A673 (cell line): Measurements from ENCODE around the gene NACC2. TPM values are rescaled to one million over a fixed set of nuclear protein-coding genes. Genes with fewer than 3 reads are reported as not detected.

Experiments
- BruUV-seq: library from RNA; stranded (reverse); fragments of 400-500 nt; replicated peaks from 2 replicates; lab custom pipeline; 2021; lab: Mats Ljungman, UMichigan
- CTCF ChIA-PET: fragments of 300-600 bp; sonication (Branson Sonifier 250); formaldehyde crosslinking; loops from one replicate; lab custom pipeline; 2022; ENCODE audit warnings: antibody characterized with exemption; lab: Charles Lee
- POLR2A ChIA-PET: fragments of 300-600 bp; sonication (Branson Sonifier 250); formaldehyde crosslinking; loops from one replicate; lab custom pipeline; 2022; ENCODE audit warnings: antibody characterized with exemption; ENCODE audit not compliant: low non-redundant PET; lab: Charles Lee
- DNase-seq: peaks from one replicate; pipeline ENCODE4 v3.0.0-alpha.2; 2015; ENCODE audit warnings: low spot score
- H3K27ac ChIP-seq: fragments of 200-600 bp; sonication (generic); 2 replicates; pipeline ENCODE4 v1.5.1; 2016; ENCODE audit warnings: mixed run types, low read depth, mild to moderate bottlenecking, mixed read lengths, antibody characterized with exemption, low read length; ENCODE audit not compliant: poor library complexity, severe bottlenecking
- H3K27me3 ChIP-seq: fragments of 200-600 bp; sonication (generic); replicated peaks from 2 replicates; pipeline ENCODE4 v1.6.1; 2017; ENCODE audit warnings: mixed run types, low read depth, mild to moderate bottlenecking, mixed read lengths, antibody characterized with exemption, low read length; ENCODE audit not compliant: insufficient read depth, poor library complexity
- H3K36me3 ChIP-seq: fragments of 200-600 bp; sonication (generic); 2 replicates; pipeline ENCODE4 v1.6.1; 2016; ENCODE audit warnings: mixed run types, mild to moderate bottlenecking, mixed read lengths, antibody characterized with exemption, low read length; ENCODE audit not compliant: insufficient read depth, poor library complexity, severe bottlenecking
- H3K4me1 ChIP-seq: fragments of 200-600 bp; sonication (generic); 2 replicates; pipeline ENCODE4 v1.6.1; 2017; ENCODE audit warnings: mixed run types, mild to moderate bottlenecking, mixed read lengths, antibody characterized with exemption, low read length; ENCODE audit not compliant: insufficient read depth, poor library complexity, severe bottlenecking
- H3K4me3 ChIP-seq: fragments of 200-600 bp; sonication (generic); 2 replicates; pipeline ENCODE4 v1.5.1; 2016; ENCODE audit warnings: low read depth, mixed run types, mild to moderate bottlenecking, mixed read lengths, low read length; ENCODE audit not compliant: poor library complexity, severe bottlenecking
- H3K9me3 ChIP-seq: fragments of 200-600 bp; sonication (generic); 2 replicates; pipeline ENCODE4 v1.6.1; 2016; ENCODE audit warnings: mixed run types, low read depth, mild to moderate bottlenecking, mixed read lengths, antibody characterized with exemption, low read length; ENCODE audit not compliant: poor library complexity, severe bottlenecking
- CTCF ChIP-seq: fragments of 300-800, 200-600 bp; sonication (generic); conservative IDR thresholded peaks from 2 replicates; pipeline ENCODE4 v1.5.1; 2017; ENCODE audit warnings: low read depth, mild to moderate bottlenecking, antibody characterized with exemption, low read length, moderate library complexity, mixed read lengths
- EZH2 ChIP-seq: fragments of 200-600 bp; sonication (generic); IDR thresholded peaks from 2 replicates; pipeline ENCODE4 v1.6.1; 2017; ENCODE audit warnings: borderline replicate concordance, low read depth, mild to moderate bottlenecking, mixed read lengths, antibody characterized with exemption, low read length; ENCODE audit not compliant: poor library complexity, severe bottlenecking
- intact Hi-C: fragments of 100-400 bp; cut with micrococcal nuclease; formaldehyde crosslinking; loops from one replicate; pipeline ENCODE4 v1.10.0; 2022; ENCODE audit not compliant: unreplicated experiment
- total RNA-seq: library from RNA; stranded (reverse); gene quantifications from 2 replicates; pipeline ENCODE4 v1.2.3, GENCODE V29; 2021

NACC2 gene
- total RNA-seq, 1 experiment from 2014 or later = 19.5 TPM

GRCh38 chr9:135993409-135993742, 101.7 kb downstream of the NACC2 start:
- H3K27me3 ChIP-seq = no peaks in the 10 kb centered on the region
- BruUV-seq = no TSS peak
- DNase-seq = no peak
- no peak overlapping the region for H3K4me3 ChIP-seq
- H3K9me3 ChIP-seq = no peaks in the 10 kb centered on the region
- H3K4me1 ChIP-seq = peaks cover 39% of the 10 kb centered on the region
- peak overlapping the region; percentile 35 for H3K27ac ChIP-seq
- intact Hi-C loops = no loop called here
- TF ChIP-seq EZH2 (no peak), CTCF (no peak)
- H3K36me3 ChIP-seq = no peaks in the 10 kb centered on the region
- POLR2A ChIA-PET = no interaction called here
- CTCF ChIA-PET = interaction anchor here (0.5 kb wide), 1 partner anchor 233 kb away, joined by 4 read pairs; no protein-coding TSS in a partner anchor

- Histone ChIP-seq H3K4me3 (no peak overlapping the region), H3K4me1 (peaks cover 40% of the 10 kb centered on the region), H3K36me3 (no peaks in the 10 kb centered on the region), H3K9me3 (no peaks in the 10 kb centered on the region), H3K27ac (peak overlapping the region; percentile 35), H3K27me3 (no peaks in the 10 kb centered on the region)
- ChIA-PET POLR2A (no interaction called here), CTCF (no interaction called here)
- no TSS peak for BruUV-seq
- DNase-seq = peak; percentile 39
- intact Hi-C loops = no loop called here
- TF ChIP-seq CTCF (no peak), EZH2 (no peak)
Measured at GRCh38 chr9:135992486-135993408, 102.3 kb downstream of the NACC2 start.

- TF ChIP-seq CTCF (no peak), EZH2 (no peak)
- no TSS peak for BruUV-seq
- Histone ChIP-seq H3K36me3 (no peaks in the 10 kb centered on the region), H3K9me3 (no peaks in the 10 kb centered on the region), H3K27me3 (no peaks in the 10 kb centered on the region), H3K27ac (no peak overlapping the region), H3K4me1 (peaks cover 40% of the 10 kb centered on the region), H3K4me3 (no peak overlapping the region)
- CTCF ChIA-PET = no interaction called here
- POLR2A ChIA-PET = no interaction called here
- intact Hi-C loops = no loop called here
- DNase-seq = no peak
Measured at GRCh38 chr9:135991771-135992170, 103.3 kb downstream of the NACC2 start.
